GM23248 (cell line): ENCODE measurements around the gene HIGD1A.

ENCODE experiments used
- EZH2 ChIP-seq: fragments of 200-600 bp; sonication (generic); IDR thresholded peaks from 2 replicates; pipeline ENCODE4 v1.6.1; 2018; ENCODE audit warnings: antibody characterized with exemption, mild to moderate bottlenecking; ENCODE audit not compliant: insufficient read depth, poor library complexity, severe bottlenecking
- EZH2phosphoT487 ChIP-seq: fragments of 200-600 bp; sonication (generic); IDR thresholded peaks from 2 replicates; pipeline ENCODE4 v1.6.1; 2018; ENCODE audit warnings: antibody characterized with exemption, moderate library complexity, mild to moderate bottlenecking, low read depth; ENCODE audit not compliant: insufficient read depth

DNA sequence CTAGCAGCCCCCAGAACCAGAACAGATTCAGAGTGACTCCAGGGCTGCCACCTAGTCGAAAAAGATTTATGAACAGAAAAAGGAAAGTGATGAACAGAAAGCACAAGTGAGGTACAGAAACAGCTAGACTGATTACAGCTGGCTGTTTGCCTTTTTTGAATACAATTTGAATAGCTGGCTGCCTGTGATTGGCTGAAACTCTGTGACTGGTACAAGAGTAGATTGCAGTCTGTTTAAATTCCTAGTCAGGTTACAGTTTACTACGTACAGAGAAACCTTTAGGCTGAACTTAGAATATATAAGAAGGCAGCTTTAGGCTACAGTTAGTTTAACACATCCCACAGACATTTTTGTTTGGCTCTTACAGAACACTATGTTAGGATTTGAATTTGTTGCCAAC, 41.3 kb downstream of the HIGD1A start:
- TF ChIP-seq EZH2 (no peak), EZH2phosphoT487 (no peak)
